Stimulated activated CD4-positive, alpha-beta T cell treated with anti-CD3 and anti-CD28 coated beads, TNF-alpha, amount 100 ng/mL, for 4 hours (primary cell): ENCODE data around the gene SIRT7.

Experiments
- DNase-seq, 3 experiments: peaks; one replicate each; pipeline ENCODE4 v3.0.0-alpha.2; 2020; ENCODE audit warnings: low read depth in 3 of 3

The SIRT7 gene

GRCh38 chr17:81932333-81932983, 14.5 kb upstream of the SIRT7 start:
- DNase-seq: no peak

- DNase-seq: no peak
These were observed 13.8 kb upstream of the SIRT7 start for GRCh38 chr17:81931557-81932332.

GRCh38 chr17:81931189-81931556, 13.2 kb upstream of the SIRT7 start:
- no peak for DNase-seq

- no peak for DNase-seq
These were observed 12.5 kb upstream of the SIRT7 start for GRCh38 chr17:81930142-81931125.

GRCh38 chr17:81929253-81930141, 11.5 kb upstream of the SIRT7 start:
- DNase-seq: no peak

GRCh38 chr17:81928544-81929252, 10.7 kb upstream of the SIRT7 start:
- no peak for DNase-seq

- DNase-seq: peak; percentile 80 to 81 (median 80)
These were observed 9.9 kb upstream of the SIRT7 start, which contains the start of gene MAFG for GRCh38 chr17:81927653-81928543. MAFG (minus strand) TSS chr17:81927735; CDS start chr17:81923185, 4,550 bp downstream.

GRCh38 chr17:81927152-81927652, 9.2 kb upstream of the SIRT7 start:
- peak in 2 of 3 experiments; percentile 38 to 40 for DNase-seq

GRCh38 chr17:81926451-81927151, 8.6 kb upstream of the SIRT7 start:
- peak; percentile 42 to 58 (median 54) for DNase-seq

- no peak for DNase-seq
These were observed 8.0 kb upstream of the SIRT7 start for GRCh38 chr17:81925860-81926450.

- DNase-seq: no peak
These were observed 6.9 kb upstream of the SIRT7 start for GRCh38 chr17:81924557-81925532.

- DNase-seq: no peak
These were observed 5.6 kb upstream of the SIRT7 start for GRCh38 chr17:81923302-81924260.

- no peak for DNase-seq
These were observed 4.8 kb upstream of the SIRT7 start for GRCh38 chr17:81922566-81923301.

- no peak for DNase-seq
These were observed 4.1 kb upstream of the SIRT7 start for GRCh38 chr17:81921996-81922565.

GRCh38 chr17:81921537-81921862, 3.5 kb upstream of the SIRT7 start:
- DNase-seq: no peak
